Vagina (tissue), 2 donors: ENCODE measurements around the gene MFSD8. TPM values are rescaled to one million over a fixed set of nuclear protein-coding genes. Genes with fewer than 3 reads are reported as not detected.
"Not testable (repeated sequence)": the region's sequence is repeated elsewhere in the genome, so short reads cannot be mapped to it uniquely, and the experiment has no call there.

Source experiments
- DNase-seq, 2 donors: peaks; one replicate each; pipeline ENCODE4 v3.0.0-alpha.2; 2017; ENCODE audit errors: extremely low spot score in 2 of 2
- H3K27ac ChIP-seq: fragments of 200-600 bp; sonication (generic); one replicate; pipeline ENCODE4 v1.5.1; 2019
- H3K27me3 ChIP-seq: fragments of 200-600 bp; sonication (generic); one replicate; pipeline ENCODE4 v1.5.1; 2019
- H3K36me3 ChIP-seq, 2 donors: fragments of 200-600 bp; sonication (generic); one replicate each; pipeline ENCODE4 v1.5.1; 2017 to 2019
- H3K4me1 ChIP-seq: fragments of 200-600 bp; sonication (generic); one replicate; pipeline ENCODE4 v1.5.1; 2019
- H3K4me3 ChIP-seq, 2 donors: fragments of 200-600 bp; sonication (generic); 1 replicate in 1 of 2; 2 replicates in 1 of 2; pipeline ENCODE4 v1.5.1; 2016 to 2019
- H3K9me3 ChIP-seq: fragments of 200-600 bp; sonication (generic); one replicate; pipeline ENCODE4 v1.5.1; 2019
- POLR2A ChIP-seq, 2 donors: fragments of 450-650 bp; IDR thresholded peaks; one replicate each; pipeline ENCODE4 v1.6.1; 2017; ENCODE audit warnings: antibody characterized with exemption in 2 of 2, mild to moderate bottlenecking in 2 of 2, moderate library complexity in 2 of 2
- POLR2AphosphoS5 ChIP-seq, 2 donors: sonication (generic); formaldehyde crosslinking; IDR thresholded peaks; one replicate each; pipeline ENCODE4 v1.9.0; 2017; ENCODE audit warnings: antibody characterized with exemption in 2 of 2, mild to moderate bottlenecking in 2 of 2, low read depth in 1 of 2; ENCODE audit not compliant: insufficient read depth in 1 of 2
- intact Hi-C: fragments of 100-400 bp; cut with DNase I; formaldehyde crosslinking; loops from one replicate; pipeline ENCODE4 v1.15.1; 2023
- total RNA-seq: library from RNA; depleted of rRNA; stranded (reverse); fragments of >200 nt; gene quantifications from one replicate; pipeline ENCODE4 v1.2.3, GENCODE V29; 2016
- TF ChIP-seq, protein P1 (sequence below), 3 experiments: fragments of 450-650 bp in 2 of 3; fragments of 200-600 bp in 1 of 3; sonication (generic) in 1 of 3; IDR thresholded peaks; one replicate each; pipeline ENCODE4 v1.5.1; 2017 to 2019; ENCODE audit warnings: antibody characterized with exemption in 3 of 3, mild to moderate bottlenecking in 2 of 3, moderate library complexity in 2 of 3

The MFSD8 gene
- total RNA-seq, 1 donor from 2014 or later, result 38.8 TPM

DNA sequence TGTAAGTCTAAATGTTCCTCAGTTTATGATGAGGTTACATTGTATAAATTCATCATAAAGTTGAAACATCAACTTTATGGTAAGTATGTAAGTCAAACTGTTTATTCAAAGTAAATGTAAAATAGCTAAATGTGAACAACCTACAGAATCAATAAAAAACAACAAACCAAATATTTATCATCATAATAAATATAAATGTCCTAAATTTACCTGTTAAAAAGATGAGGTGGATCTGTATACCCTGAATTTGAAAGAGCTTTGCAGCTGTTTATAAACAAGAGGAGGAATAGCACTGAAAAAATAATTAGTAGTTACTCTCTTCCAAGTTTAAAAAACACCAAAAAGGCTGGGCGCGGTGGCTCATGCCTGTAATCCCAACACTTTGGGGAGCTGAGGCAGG lies 14.0 kb upstream of the MFSD8 start:
- intact Hi-C loops, result no loop called here
- DNase-seq, result no peak
- no peak overlapping the region for H3K27ac ChIP-seq
- no peaks in the 10 kb centered on the region for H3K27me3 ChIP-seq
- no peak overlapping the region for H3K4me3 ChIP-seq
- no peaks in the 10 kb centered on the region for H3K9me3 ChIP-seq
- TF ChIP-seq POLR2AphosphoS5 (IDR thresholded peaks at IDR 0.05; ENCODE audit: insufficient read depth in 1 of 2, low read depth in 1 of 2), result no peak
- TF ChIP-seq POLR2A (IDR thresholded peaks at IDR 0.05), result no peak
- TF ChIP-seq, protein P1, sequence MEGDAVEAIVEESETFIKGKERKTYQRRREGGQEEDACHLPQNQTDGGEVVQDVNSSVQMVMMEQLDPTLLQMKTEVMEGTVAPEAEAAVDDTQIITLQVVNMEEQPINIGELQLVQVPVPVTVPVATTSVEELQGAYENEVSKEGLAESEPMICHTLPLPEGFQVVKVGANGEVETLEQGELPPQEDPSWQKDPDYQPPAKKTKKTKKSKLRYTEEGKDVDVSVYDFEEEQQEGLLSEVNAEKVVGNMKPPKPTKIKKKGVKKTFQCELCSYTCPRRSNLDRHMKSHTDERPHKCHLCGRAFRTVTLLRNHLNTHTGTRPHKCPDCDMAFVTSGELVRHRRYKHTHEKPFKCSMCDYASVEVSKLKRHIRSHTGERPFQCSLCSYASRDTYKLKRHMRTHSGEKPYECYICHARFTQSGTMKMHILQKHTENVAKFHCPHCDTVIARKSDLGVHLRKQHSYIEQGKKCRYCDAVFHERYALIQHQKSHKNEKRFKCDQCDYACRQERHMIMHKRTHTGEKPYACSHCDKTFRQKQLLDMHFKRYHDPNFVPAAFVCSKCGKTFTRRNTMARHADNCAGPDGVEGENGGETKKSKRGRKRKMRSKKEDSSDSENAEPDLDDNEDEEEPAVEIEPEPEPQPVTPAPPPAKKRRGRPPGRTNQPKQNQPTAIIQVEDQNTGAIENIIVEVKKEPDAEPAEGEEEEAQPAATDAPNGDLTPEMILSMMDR (IDR thresholded peaks at IDR 0.05), result no peak
- no peaks in the 10 kb centered on the region for H3K36me3 ChIP-seq
- H3K4me1 ChIP-seq, result no peaks in the 10 kb centered on the region

DNA sequence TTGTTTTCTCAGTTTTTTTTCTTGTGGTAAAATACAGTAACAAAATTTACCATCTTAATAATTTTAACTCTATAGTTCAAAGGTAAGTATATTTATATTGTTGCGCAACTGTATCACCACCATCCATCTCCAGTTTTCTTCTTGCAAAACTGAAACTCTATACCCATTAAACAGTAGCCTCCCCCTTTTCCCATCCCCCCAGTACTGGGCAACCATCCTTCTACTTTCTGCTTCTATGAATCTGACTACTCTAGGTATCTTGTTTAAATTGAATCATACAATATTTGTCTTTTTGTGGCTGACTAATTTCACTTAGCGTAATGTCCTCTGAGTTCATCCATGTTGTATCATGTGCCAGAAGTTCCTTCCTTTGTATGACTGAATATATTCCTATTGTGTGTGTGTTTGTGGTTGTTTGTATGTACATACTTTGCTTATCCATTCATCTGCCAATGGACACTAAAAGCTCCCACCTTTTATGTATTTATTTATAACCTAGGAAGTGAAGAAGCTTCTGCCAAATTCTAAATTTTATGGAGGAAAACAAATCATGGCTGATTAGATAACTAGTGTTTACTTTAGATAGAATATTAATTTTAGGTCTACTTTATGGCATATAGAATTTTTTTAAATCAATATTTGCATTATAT lies 10.3 kb upstream of the MFSD8 start:
- no peaks in the 10 kb centered on the region for H3K4me1 ChIP-seq
- no peaks in the 10 kb centered on the region for H3K36me3 ChIP-seq
- H3K27me3 ChIP-seq, result no peaks in the 10 kb centered on the region
- DNase-seq, result no peak
- no peak overlapping the region for H3K27ac ChIP-seq
- intact Hi-C loops, result no loop called here
- no peak for TF ChIP-seq POLR2AphosphoS5 (IDR thresholded peaks at IDR 0.05; ENCODE audit: insufficient read depth in 1 of 2, low read depth in 1 of 2)
- TF ChIP-seq, protein P1 (IDR thresholded peaks at IDR 0.05), result no peak
- no peak for TF ChIP-seq POLR2A (IDR thresholded peaks at IDR 0.05)
- no peak overlapping the region for H3K4me3 ChIP-seq
- H3K9me3 ChIP-seq, result no peaks in the 10 kb centered on the region

DNA sequence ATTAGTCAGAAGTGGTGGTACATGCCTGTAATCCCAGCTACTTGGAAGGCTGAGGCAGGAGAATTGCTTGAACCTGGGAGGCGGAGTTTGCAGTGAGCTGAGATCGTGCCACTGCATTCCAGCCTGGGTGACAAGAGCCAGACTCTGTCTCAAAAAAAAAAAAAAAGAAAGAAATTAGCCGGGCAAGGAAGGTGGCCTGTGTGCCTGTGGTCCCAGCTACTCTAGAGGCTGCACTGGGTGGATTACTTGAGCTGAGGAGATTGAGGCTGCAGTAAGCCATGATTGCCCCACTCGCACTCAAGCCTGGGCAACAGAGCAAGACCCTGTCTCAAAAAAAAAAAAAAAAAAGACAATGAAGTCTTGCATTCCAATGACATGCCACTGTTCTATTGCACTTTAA lies 6.0 kb upstream of the MFSD8 start:
- H3K4me1 ChIP-seq, H3K27ac ChIP-seq, H3K36me3 ChIP-seq, DNase-seq, H3K4me3 ChIP-seq, H3K9me3 ChIP-seq, H3K27me3 ChIP-seq, intact Hi-C loops: not testable (repeated sequence)

DNA sequence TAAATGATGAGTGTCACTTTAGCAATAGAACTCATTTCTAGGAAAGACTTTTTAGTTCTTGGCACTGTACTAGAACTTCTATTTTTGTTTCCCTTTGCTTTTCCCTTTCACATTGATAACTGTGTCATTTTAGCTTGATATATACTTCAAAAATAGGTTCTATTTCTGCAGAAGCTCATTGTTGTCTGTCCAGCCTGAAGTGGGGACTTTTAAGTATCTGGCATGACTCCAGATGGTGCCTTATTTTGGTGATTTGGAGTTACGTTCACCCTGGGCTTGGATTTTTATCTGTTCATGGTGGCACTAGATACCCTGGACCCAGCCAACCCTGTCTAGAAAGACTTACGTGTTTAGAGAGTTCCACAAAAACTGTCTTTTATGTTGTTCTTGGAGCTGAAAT lies 3.6 kb upstream of the MFSD8 start:
- peaks cover 9% of the 10 kb centered on the region for H3K4me1 ChIP-seq
- intact Hi-C loops, result loop anchor here (5.0 kb wide), 1 partner anchor 186 kb away; the partner anchor contains the start of gene HSPA4L
- TF ChIP-seq, protein P1 (IDR thresholded peaks at IDR 0.05), result no peak
- TF ChIP-seq POLR2AphosphoS5 (IDR thresholded peaks at IDR 0.05; ENCODE audit: insufficient read depth in 1 of 2, low read depth in 1 of 2) (no peak), POLR2A (IDR thresholded peaks at IDR 0.05) (no peak)

DNA sequence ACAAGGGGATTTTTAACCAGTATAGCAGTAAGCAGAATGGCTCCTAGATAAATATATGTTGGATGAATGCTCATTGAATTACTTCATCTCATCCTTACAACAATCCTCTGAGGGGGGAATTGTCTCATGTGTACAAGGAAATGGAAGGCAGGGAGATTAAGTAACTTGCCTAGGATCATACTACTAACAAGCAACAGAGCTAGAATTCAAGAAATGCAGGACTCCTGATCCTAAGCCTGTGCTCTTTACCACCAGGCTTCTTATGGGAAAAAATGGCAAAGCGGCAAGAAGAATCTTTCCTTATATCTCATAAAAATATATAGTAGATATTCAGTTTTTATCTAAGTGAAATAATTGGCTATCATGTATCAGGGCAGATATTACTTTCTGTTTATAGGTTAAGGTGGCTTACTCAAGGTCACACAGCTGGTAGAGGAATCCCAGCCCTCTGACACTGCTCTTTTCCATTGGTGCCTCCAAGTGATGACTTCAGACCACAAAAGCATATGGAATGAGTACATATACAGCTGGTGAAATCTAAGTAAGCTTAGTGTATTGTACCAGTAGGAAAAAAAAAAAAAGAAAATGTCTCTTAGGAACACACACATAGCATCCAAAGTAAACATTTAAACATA lies 2.3 kb upstream of the MFSD8 start:
- Histone ChIP-seq H3K27me3 (no peaks in the 10 kb centered on the region), H3K27ac (no peak overlapping the region), H3K9me3 (no peaks in the 10 kb centered on the region), H3K4me3 (no peak overlapping the region), H3K36me3 (no peaks in the 10 kb centered on the region), H3K4me1 (peaks cover 16% of the 10 kb centered on the region)
- intact Hi-C loops, result loop anchor here (5.0 kb wide), 1 partner anchor 185 kb away; the partner anchor contains the start of gene HSPA4L
- TF ChIP-seq POLR2A (IDR thresholded peaks at IDR 0.05) (no peak), POLR2AphosphoS5 (IDR thresholded peaks at IDR 0.05; ENCODE audit: insufficient read depth in 1 of 2, low read depth in 1 of 2) (no peak)
- TF ChIP-seq, protein P1 (IDR thresholded peaks at IDR 0.05), result no peak
- DNase-seq, result no peak

More for the DNA sequence above, 3.6 kb upstream of the MFSD8 start:
- Histone ChIP-seq H3K27me3 (no peaks in the 10 kb centered on the region), H3K36me3 (no peaks in the 10 kb centered on the region), H3K4me3 (no peak overlapping the region), H3K27ac (no peak overlapping the region), H3K9me3 (no peaks in the 10 kb centered on the region)
- no peak for DNase-seq
